H1 (cell line): Measurements from ENCODE around the gene PKNOX1. TPM values are rescaled to one million over a fixed set of nuclear protein-coding genes. Genes with fewer than 3 reads are reported as not detected.
"Not testable (repeated sequence)": the region's sequence is repeated elsewhere in the genome, so short reads cannot be mapped to it uniquely, and the experiment has no call there.

ENCODE experiments used
- CTCF ChIA-PET: fragments of 300-600 bp; sonication (Branson Sonifier 250); formaldehyde crosslinking; loops from one replicate; lab custom pipeline; 2021; ENCODE audit not compliant: partially characterized antibody; lab: Charles Lee
- POLR2A ChIA-PET: fragments of 300-600 bp; sonication (Branson Sonifier 250); formaldehyde crosslinking; loops from one replicate; lab custom pipeline; 2021; ENCODE audit warnings: inconsistent platforms; ENCODE audit not compliant: partially characterized antibody; lab: Charles Lee
- DNase-seq, 2 experiments: peaks; one replicate each; pipeline versions ENCODE4 v3.0.0 to v3.0.0-alpha.2; 2010 to 2022; ENCODE audit warnings: low spot score in 2 of 2, low read depth in 1 of 2, mixed read lengths in 1 of 2
- FAIRE-seq: peaks from 2 replicates; lab custom pipeline; 2011; peaks lifted over from hg19 to GRCh38; lab: Jason Lieb, UNC
- H2AFZ ChIP-seq: 2 replicates; pipeline ENCODE4 v1.8.1; 2012; ENCODE audit warnings: low read length, inconsistent platforms
- H2AK5ac ChIP-seq: 2 replicates; pipeline ENCODE4 v1.6.1; 2013; ENCODE audit warnings: low read depth, low read length
- H2BK120ac ChIP-seq: replicated peaks from 2 replicates; pipeline ENCODE3; 2013; ENCODE audit warnings: low read depth, low read length, inconsistent platforms
- H2BK12ac ChIP-seq: 2 replicates; pipeline ENCODE4 v1.6.1; 2013; ENCODE audit warnings: low read depth, low read length
- H2BK15ac ChIP-seq: 2 replicates; pipeline ENCODE4 v1.6.1; 2013; ENCODE audit warnings: low read length
- H2BK20ac ChIP-seq: 2 replicates; pipeline ENCODE4 v1.6.1; 2013; ENCODE audit warnings: low read length
- H2BK5ac ChIP-seq: 2 replicates; pipeline ENCODE4 v1.6.1; 2013; ENCODE audit warnings: low read depth, low read length
- H3K14ac ChIP-seq: 2 replicates; pipeline ENCODE4 v1.6.1; 2013; ENCODE audit warnings: inconsistent platforms; ENCODE audit not compliant: insufficient read length
- H3K18ac ChIP-seq: 2 replicates; pipeline ENCODE4 v1.6.1; 2013; ENCODE audit warnings: low read length; ENCODE audit errors: extremely low read depth
- H3K23ac ChIP-seq: 2 replicates; pipeline ENCODE4 v1.6.1; 2013; ENCODE audit warnings: inconsistent platforms; ENCODE audit not compliant: insufficient read length
- H3K23me2 ChIP-seq: 2 replicates; pipeline ENCODE4 v1.6.1; 2013; ENCODE audit warnings: low read depth, low read length
- H3K27ac ChIP-seq: 2 replicates; pipeline ENCODE4 v1.6.1; 2011; ENCODE audit warnings: low read depth, low read length, inconsistent platforms
- H3K27me3 ChIP-seq, 4 experiments: replicated peaks in 1 of 4; 1 replicate in 1 of 4; 2 replicates in 3 of 4; pipeline versions ENCODE4 v1.6.1 to v1.8.1; 2011 to 2013; ENCODE audit warnings: low read length in 3 of 4, mild to moderate bottlenecking in 3 of 4, inconsistent platforms in 2 of 4, mixed read lengths in 2 of 4, moderate library complexity in 1 of 4; ENCODE audit not compliant: control insufficient read depth in 3 of 4, insufficient read depth in 3 of 4; ENCODE audit errors: extremely low read depth in 1 of 4
- H3K36me3 ChIP-seq, 4 experiments: 2 replicates each; pipeline versions ENCODE4 v1.6.1 to v1.8.1; 2011 to 2013; ENCODE audit warnings: mild to moderate bottlenecking in 4 of 4, low read length in 3 of 4, moderate library complexity in 2 of 4, control low read depth in 1 of 4, inconsistent platforms in 1 of 4; ENCODE audit not compliant: insufficient read depth in 4 of 4, control insufficient read depth in 2 of 4
- H3K4ac ChIP-seq: replicated peaks from 2 replicates; pipeline ENCODE3; 2013; ENCODE audit warnings: low read length, low read depth, mixed read lengths, inconsistent platforms; ENCODE audit not compliant: insufficient read length
- H3K4me1 ChIP-seq, 4 experiments: replicated peaks in 1 of 4; 1 replicate in 1 of 4; 2 replicates in 3 of 4; pipeline versions ENCODE4 v1.6.1 to v1.8.1; 2011 to 2013; ENCODE audit warnings: low read length in 3 of 4, inconsistent platforms in 2 of 4, mixed read lengths in 1 of 4; ENCODE audit not compliant: insufficient read depth in 4 of 4, control insufficient read depth in 3 of 4
- H3K4me2 ChIP-seq, 2 experiments: 2 replicates each; pipeline versions ENCODE4 v1.6.1 to v1.8.1; 2011 to 2013; ENCODE audit warnings: low read depth in 2 of 2, low read length in 2 of 2, control low read depth in 1 of 2, inconsistent platforms in 1 of 2, mild to moderate bottlenecking in 1 of 2; ENCODE audit not compliant: insufficient read depth in 1 of 2
- H3K4me3 ChIP-seq, 4 experiments: fragments of 200-600, 300-600 bp in 1 of 4; sonication (generic), shearing (Covaris generic), sonication (Bioruptor Twin) in 1 of 4; 2 replicates each; pipeline versions ENCODE4 v1.5.1 to v1.8.1; 2011 to 2016; ENCODE audit warnings: low read length in 4 of 4, low read depth in 3 of 4, control low read depth in 2 of 4, inconsistent platforms in 2 of 4, mild to moderate bottlenecking in 2 of 4, mixed read lengths in 1 of 4, moderate library complexity in 1 of 4; ENCODE audit not compliant: insufficient read depth in 2 of 4; ENCODE audit errors: extremely low read depth in 1 of 4
- H3K56ac ChIP-seq: replicated peaks from 2 replicates; pipeline ENCODE3; 2013; ENCODE audit warnings: low read depth, mild to moderate bottlenecking, mixed read lengths, low read length, inconsistent platforms; ENCODE audit not compliant: insufficient read length
- H3K79me1 ChIP-seq: 2 replicates; pipeline ENCODE4 v1.6.1; 2013; ENCODE audit warnings: low read depth, low read length, control low read depth
- H3K79me2 ChIP-seq, 2 experiments: 2 replicates each; pipeline versions ENCODE4 v1.6.1 to v1.8.1; 2012 to 2013; ENCODE audit warnings: low read length in 2 of 2, mild to moderate bottlenecking in 2 of 2, inconsistent platforms in 1 of 2; ENCODE audit not compliant: insufficient read depth in 2 of 2, control insufficient read depth in 1 of 2
- H3K9ac ChIP-seq, 4 experiments: replicated peaks in 1 of 4; 1 replicate in 1 of 4; 2 replicates in 3 of 4; pipeline versions ENCODE4 v1.6.1 to v1.8.1; 2011 to 2013; ENCODE audit warnings: low read depth in 3 of 4, low read length in 3 of 4, control low read depth in 2 of 4, mild to moderate bottlenecking in 2 of 4, moderate library complexity in 2 of 4, inconsistent platforms in 1 of 4; ENCODE audit errors: extremely low read depth in 1 of 4
- H3K9me3 ChIP-seq, 2 experiments: 2 replicates each; pipeline versions ENCODE4 v1.6.1 to v1.8.1; 2012 to 2013; ENCODE audit warnings: mild to moderate bottlenecking in 2 of 2, moderate library complexity in 2 of 2, control low read depth in 1 of 2, inconsistent platforms in 1 of 2, low read depth in 1 of 2, low read length in 1 of 2, mixed read lengths in 1 of 2; ENCODE audit not compliant: insufficient read depth in 2 of 2
- H4K20me1 ChIP-seq, 2 experiments: replicated peaks in 1 of 2; 2 replicates each; pipeline versions ENCODE3 to v1.8.1; 2011 to 2013; ENCODE audit warnings: inconsistent platforms in 2 of 2, low read length in 2 of 2, mild to moderate bottlenecking in 1 of 2; ENCODE audit not compliant: insufficient read depth in 2 of 2, control insufficient read depth in 1 of 2
- H4K5ac ChIP-seq: 2 replicates; pipeline ENCODE4 v1.6.1; 2013; ENCODE audit warnings: low read length, low read depth, mixed read lengths, inconsistent platforms; ENCODE audit not compliant: insufficient read length
- H4K8ac ChIP-seq: 2 replicates; pipeline ENCODE4 v1.8.0; 2013; ENCODE audit warnings: mild to moderate bottlenecking, moderate library complexity, low read length, inconsistent platforms; ENCODE audit not compliant: insufficient read depth; ENCODE audit errors: extremely low read depth
- H4K91ac ChIP-seq: replicated peaks from 2 replicates; pipeline ENCODE3; 2013; ENCODE audit warnings: low read length, mixed read lengths, inconsistent platforms; ENCODE audit not compliant: insufficient read length
- WGBS, 2 experiments: shearing (Covaris generic) in 1 of 2; methylation state at CpG; one replicate each; pipeline versions ENCODE4 v1.1.6 to v1.1.7; 2013 to 2015; ENCODE audit warnings: low lambda C conversion rate in 2 of 2, mixed read lengths in 2 of 2, inconsistent platforms in 1 of 2, low coverage in 1 of 2, missing lambda C conversion rate in 1 of 2; ENCODE audit not compliant: insufficient replicate concordance in 2 of 2, insufficient coverage in 1 of 2, insufficient read length in 1 of 2; ENCODE audit errors: extremely low coverage in 1 of 2, missing lambda C conversion rate in 1 of 2; 5-methylcytosine and 5-hydroxymethylcytosine counted together
- polyA plus RNA-seq, 7 experiments: library from polyadenylated mRNA; depleted of rRNA in 3 of 7; stranded (reverse) in 5 of 7; unstranded in 2 of 7; fragments of >200 nt in 5 of 7; fragments of 200-250 nt in 2 of 7; gene quantifications; 1 replicate in 5 of 7; 2 replicates in 1 of 7; 4 replicates in 1 of 7; pipeline versions ENCODE4 v1.2.1 to v1.2.3, GENCODE V29; 2011 to 2013; ENCODE audit warnings: missing spikeins in 2 of 7, mixed read lengths in 2 of 7
- total RNA-seq: library from RNA; stranded (reverse); fragmentation: NEBNext Ultra II Directional; extraction: Animal tissue kit (Norgen Biotek cat#: 25700); gene quantifications from 2 replicates; pipeline ENCODE4 v1.2.1, GENCODE V29; 2021

Gene PKNOX1
- total and polyA plus RNA-seq, 2 of the 8 experiments (the other 6 are each of a cell fraction or from before 2014, with no cell fraction given), result 20.4 to 31.9 TPM

- H2BK120ac ChIP-seq, H2BK5ac ChIP-seq, FAIRE-seq, H3K14ac ChIP-seq, POLR2A ChIA-PET, H3K27ac ChIP-seq, H4K91ac ChIP-seq, H3K56ac ChIP-seq, H3K4ac ChIP-seq, H3K4me3 ChIP-seq, H3K23ac ChIP-seq, H3K79me2 ChIP-seq, H2AFZ ChIP-seq, H3K9ac ChIP-seq, CTCF ChIA-PET, H4K8ac ChIP-seq, H3K79me1 ChIP-seq, H2BK12ac ChIP-seq, H2AK5ac ChIP-seq, H3K9me3 ChIP-seq, H3K18ac ChIP-seq, H3K36me3 ChIP-seq, DNase-seq, H3K4me2 ChIP-seq, H3K4me1 ChIP-seq, H3K27me3 ChIP-seq, H2BK15ac ChIP-seq, H4K5ac ChIP-seq, H2BK20ac ChIP-seq, H3K23me2 ChIP-seq, H4K20me1 ChIP-seq: not testable (repeated sequence)
- 100% methylated on average over 9 of the region's 19 CpGs; no CpG with 5 or more reads in 1 of the 2 experiments for WGBS, 2 experiments
Measured at GRCh38 chr21:43037918-43038658, 63.7 kb downstream of the PKNOX1 start.

- not testable (repeated sequence) for H3K27me3 ChIP-seq, FAIRE-seq
Measured at GRCh38 chr21:43038659-43039044, 64.3 kb downstream of the PKNOX1 start.

More at GRCh38 chr21:43038659-43039044, 64.3 kb downstream of the PKNOX1 start:
- H2BK20ac ChIP-seq, H3K4me3 ChIP-seq, H3K56ac ChIP-seq, H4K5ac ChIP-seq, H3K79me2 ChIP-seq, H3K27ac ChIP-seq, POLR2A ChIA-PET, CTCF ChIA-PET, H4K20me1 ChIP-seq, H2BK120ac ChIP-seq, H3K9ac ChIP-seq, H3K14ac ChIP-seq, H3K9me3 ChIP-seq, H3K36me3 ChIP-seq, H3K79me1 ChIP-seq, H3K18ac ChIP-seq, H3K4me2 ChIP-seq, H4K91ac ChIP-seq, H3K23me2 ChIP-seq, H3K4me1 ChIP-seq, H2BK12ac ChIP-seq, H2AK5ac ChIP-seq, H4K8ac ChIP-seq, H2BK5ac ChIP-seq, H3K23ac ChIP-seq, H2BK15ac ChIP-seq, DNase-seq, H3K4ac ChIP-seq, H2AFZ ChIP-seq: not testable (repeated sequence)
- WGBS, 2 experiments, result 83% methylated on average over 1 of the region's 10 CpGs; no CpG with 5 or more reads in 1 of the 2 experiments
